Endothelial cell of umbilical vein (primary cell): Measurements from ENCODE around the gene LAD1. TPM values are rescaled to one million over a fixed set of nuclear protein-coding genes. Genes with fewer than 3 reads are reported as not detected.

Experiments used
- BruUV-seq: library from RNA; stranded (reverse); fragments of 400-500 nt; replicated peaks from 2 replicates; lab custom pipeline; 2021; lab: Mats Ljungman, UMichigan
- CTCF ChIA-PET: fragments of 300-600, 350-600 bp; sonication (Branson Sonifier 250); formaldehyde crosslinking; loops from one replicate; lab custom pipeline; 2021; ENCODE audit warnings: antibody characterized with exemption, inconsistent platforms; lab: Charles Lee
- POLR2A ChIA-PET: fragments of 300-600, 350-600 bp; sonication (Branson Sonifier 250); formaldehyde crosslinking; loops from one replicate; lab custom pipeline; 2021; ENCODE audit warnings: antibody characterized with exemption, inconsistent platforms; lab: Charles Lee
- DNase-seq: peaks from one replicate; pipeline ENCODE4 v3.0.0-alpha.2; 2011; ENCODE audit warnings: low read depth, low spot score
- FAIRE-seq: peaks from 2 replicates; lab custom pipeline; 2011; peaks lifted over from hg19 to GRCh38; lab: Jason Lieb, UNC
- H2AFZ ChIP-seq: 2 replicates; pipeline ENCODE4 v1.6.0; 2012; ENCODE audit warnings: low read depth, low read length, control low read depth, inconsistent platforms
- H3K27ac ChIP-seq: 2 replicates; pipeline ENCODE4 v1.5.1; 2011; ENCODE audit warnings: low read depth, mild to moderate bottlenecking, control low read depth, low read length, moderate library complexity; ENCODE audit not compliant: insufficient read depth
- H3K27me3 ChIP-seq, 2 experiments: 2 replicates each; pipeline versions ENCODE4 v1.6.0 to v1.6.1; 2011; ENCODE audit warnings: low read length in 2 of 2, mixed read lengths in 1 of 2; ENCODE audit not compliant: control insufficient read depth in 2 of 2, insufficient read depth in 2 of 2
- H3K36me3 ChIP-seq, 2 experiments: 2 replicates in 1 of 2; 3 replicates in 1 of 2; pipeline ENCODE4 v1.5.1; 2011; ENCODE audit warnings: low read length in 2 of 2, mild to moderate bottlenecking in 1 of 2, moderate library complexity in 1 of 2; ENCODE audit not compliant: control insufficient read depth in 2 of 2, insufficient read depth in 2 of 2; ENCODE audit errors: extremely low read depth in 1 of 2
- H3K4me1 ChIP-seq: 3 replicates; pipeline ENCODE4 v1.5.1; 2011; ENCODE audit warnings: mild to moderate bottlenecking, low read length; ENCODE audit not compliant: control insufficient read depth, insufficient read depth; ENCODE audit errors: extremely low read depth
- H3K4me2 ChIP-seq: 2 replicates; pipeline ENCODE4 v1.6.1; 2011; ENCODE audit warnings: low read length, control low read depth, mixed read lengths; ENCODE audit not compliant: insufficient read depth
- H3K4me3 ChIP-seq, 3 experiments: fragments of 200-600 bp in 1 of 3; sonication (generic), shearing (Covaris generic) in 1 of 3; replicated peaks in 1 of 3; 2 replicates each; pipeline ENCODE4 v1.5.1; 2011 to 2016; ENCODE audit warnings: control low read depth in 3 of 3, low read length in 3 of 3, mild to moderate bottlenecking in 2 of 3, inconsistent platforms in 1 of 3, low read depth in 1 of 3, moderate library complexity in 1 of 3; ENCODE audit not compliant: insufficient read depth in 1 of 3
- H3K79me2 ChIP-seq: 2 replicates; pipeline ENCODE4 v1.6.0; 2012; ENCODE audit warnings: low read length, inconsistent platforms; ENCODE audit not compliant: control insufficient read depth, insufficient read depth
- H3K9ac ChIP-seq: replicated peaks from 2 replicates; pipeline ENCODE3; 2011; ENCODE audit warnings: low read length, control low read depth; ENCODE audit not compliant: insufficient read depth; ENCODE audit errors: extremely low read depth
- H3K9me1 ChIP-seq: replicated peaks from 3 replicates; pipeline ENCODE4 v1.6.0; 2011; ENCODE audit warnings: mild to moderate bottlenecking, low read length; ENCODE audit not compliant: control insufficient read depth, insufficient read depth; ENCODE audit errors: extremely low read depth
- H3K9me3 ChIP-seq: replicated peaks from 2 replicates; pipeline ENCODE4 v1.5.1; 2012; ENCODE audit warnings: low read length, inconsistent platforms; ENCODE audit not compliant: control insufficient read depth, insufficient read depth
- H4K20me1 ChIP-seq: replicated peaks from 2 replicates; pipeline ENCODE3; 2011; ENCODE audit warnings: mild to moderate bottlenecking, low read length; ENCODE audit not compliant: control insufficient read depth, insufficient read depth; ENCODE audit errors: extremely low read depth
- CTCF ChIP-seq, 2 donors: IDR thresholded peaks; 1 replicate in 1 of 2; 2 replicates in 1 of 2; pipeline ENCODE4 v1.5.1; 2011; ENCODE audit warnings: low read length in 2 of 2, mild to moderate bottlenecking in 2 of 2, moderate library complexity in 2 of 2, control low read depth in 1 of 2, inconsistent platforms in 1 of 2, low read depth in 1 of 2; ENCODE audit not compliant: insufficient read depth in 1 of 2; ENCODE audit errors: extremely low read depth in 1 of 2
- EZH2 ChIP-seq: IDR thresholded peaks from 2 replicates; pipeline ENCODE4 v1.6.1; 2012; ENCODE audit warnings: borderline replicate concordance, low read depth, mild to moderate bottlenecking, moderate library complexity, low read length, inconsistent platforms; ENCODE audit not compliant: severe bottlenecking
- FOS ChIP-seq: IDR thresholded peaks from 2 replicates; pipeline ENCODE4 v1.6.1; 2011; ENCODE audit warnings: mild to moderate bottlenecking, low read length, moderate library complexity, borderline replicate concordance; ENCODE audit not compliant: insufficient read depth
- GATA2 ChIP-seq: IDR thresholded peaks from 2 replicates; pipeline ENCODE4 v1.7.0; 2011; ENCODE audit warnings: low read depth, mild to moderate bottlenecking, moderate library complexity, mixed read lengths, low read length; ENCODE audit not compliant: insufficient read length, insufficient read depth
- JUN ChIP-seq: IDR thresholded peaks from 2 replicates; pipeline ENCODE4 v1.6.1; 2011; ENCODE audit warnings: borderline replicate concordance, low read depth; ENCODE audit not compliant: insufficient read length, insufficient read depth
- MYC ChIP-seq: IDR thresholded peaks from one replicate; pipeline ENCODE4 v1.6.1; 2011; ENCODE audit warnings: mild to moderate bottlenecking, low read depth, low read length
- POLR2A ChIP-seq: IDR thresholded peaks from 2 replicates; pipeline ENCODE4 v1.6.1; 2012; ENCODE audit warnings: low read depth, mild to moderate bottlenecking, control low read depth, low read length
- POLR2AphosphoS5 ChIP-seq: IDR thresholded peaks from 2 replicates; pipeline ENCODE4 v1.6.1; 2012; ENCODE audit warnings: low read depth, mild to moderate bottlenecking, control low read depth, low read length, moderate library complexity; ENCODE audit not compliant: insufficient read depth
- dilution Hi-C: fragments of 300-500 bp; cut with MboI; formaldehyde crosslinking; loops from one replicate; pipeline ENCODE4 v1.15.0; 2019; ENCODE audit warnings: low sequenced_read_pairs; ENCODE audit not compliant: extremely low pct_ligation_motif_present
- intact Hi-C: fragments of 100-400 bp; cut with micrococcal nuclease; formaldehyde crosslinking; loops from one replicate; pipeline ENCODE4 v1.10.0; 2022
- polyA plus RNA-seq, 4 experiments: library from polyadenylated mRNA; depleted of rRNA in 3 of 4; stranded (reverse) in 3 of 4; unstranded in 1 of 4; fragments of >200 nt; gene quantifications; 2 replicates each; pipeline versions ENCODE4 v1.2.1 to v1.2.3, GENCODE V29; 2011 to 2012; ENCODE audit warnings: missing spikeins in 1 of 4
- total RNA-seq: library from RNA; stranded (reverse); gene quantifications from 2 replicates; pipeline ENCODE4 v1.2.3, GENCODE V29; 2021
- TF ChIP-seq, protein P1 (sequence below): IDR thresholded peaks from 2 replicates; pipeline ENCODE4 v1.6.1; 2011; ENCODE audit not compliant: insufficient read depth, insufficient read length

The LAD1 gene
- total and polyA plus RNA-seq, 2 donors (not counting 3 experiments of a cell fraction or from before 2014, with no cell fraction given): not detected

DNA sequence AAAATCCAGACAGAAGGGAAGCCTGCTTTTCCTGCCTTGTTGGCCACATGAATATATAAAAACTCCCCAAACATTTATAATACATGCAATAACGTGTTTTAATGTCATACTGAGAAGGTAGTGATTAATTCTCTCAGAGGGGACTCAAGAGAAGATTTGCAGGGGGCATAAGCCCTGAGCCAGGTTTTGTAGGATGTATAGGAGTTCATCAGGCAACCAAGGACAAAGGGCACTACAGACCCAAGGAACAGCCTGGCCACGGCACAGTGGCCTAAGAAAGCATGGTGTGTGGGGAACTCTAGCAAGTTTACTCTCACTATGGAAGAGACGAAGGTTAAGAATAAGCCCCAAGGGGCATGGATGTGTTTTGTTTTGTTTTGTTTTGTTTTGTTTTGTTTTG is 37.8 kb upstream of the LAD1 start:
- DNase-seq (no peak), FAIRE-seq (no peak)
- no peak overlapping the region for H2AFZ ChIP-seq
- no peaks in the 10 kb centered on the region for H3K4me1 ChIP-seq
- no peak overlapping the region for H3K4me3 ChIP-seq
- dilution Hi-C loops (no loop called here), intact Hi-C loops (no loop called here)
- H3K27ac ChIP-seq: no peak overlapping the region
- BruUV-seq: no TSS peak
- H4K20me1 ChIP-seq: no peaks in the 10 kb centered on the region
- no peaks in the 10 kb centered on the region for H3K9me3 ChIP-seq
- TF ChIP-seq JUN (no peak), CTCF (IDR thresholded peaks at IDR 0.05; ENCODE audit: extremely low read depth in 1 of 2, insufficient read depth in 1 of 2, low read depth in 1 of 2, low read length in 2 of 2) (no peak)
- H3K36me3 ChIP-seq: no peaks in the 10 kb centered on the region
- H3K4me2 ChIP-seq: no peak overlapping the region
- ChIA-PET CTCF (interaction anchor here (2.0 to 2.9 kb wide), 6 partner anchors 10 to 75 kb away, joined by 10 to 140 read pairs (median 59); no protein-coding TSS in a partner anchor), POLR2A (no interaction called here)
- no peak overlapping the region for H3K9ac ChIP-seq
- peaks cover 12 to 17% of the 10 kb centered on the region in 2 experiments for H3K27me3 ChIP-seq
- H3K9me1 ChIP-seq: no peaks in the 10 kb centered on the region
- H3K79me2 ChIP-seq: no peaks in the 10 kb centered on the region

DNA sequence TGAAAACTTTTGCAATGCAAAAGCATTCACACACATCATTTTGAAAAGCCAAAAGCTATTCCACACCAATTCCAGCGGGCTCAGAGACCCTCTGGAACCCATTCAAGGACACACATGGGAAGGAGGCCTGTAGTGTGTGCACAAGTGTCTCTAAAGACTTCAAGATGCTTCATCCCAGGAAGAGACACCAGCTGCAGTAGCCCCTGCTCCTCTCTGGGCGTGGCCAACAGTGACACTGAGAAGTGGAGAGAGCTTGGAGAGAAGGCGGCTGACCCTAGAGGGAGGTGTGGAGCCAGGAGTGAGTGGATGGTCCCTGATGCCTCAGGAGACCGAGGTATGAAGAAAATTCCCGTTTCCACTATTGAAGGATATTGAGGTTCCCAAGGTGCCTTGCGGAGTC is 37.3 kb upstream of the LAD1 start:
- Histone ChIP-seq H3K4me3 (no peak overlapping the region), H2AFZ (no peak overlapping the region), H3K4me2 (no peak overlapping the region), H3K9ac (no peak overlapping the region), H3K27me3 (peaks cover 12 to 14% of the 10 kb centered on the region in 2 experiments), H3K4me1 (no peaks in the 10 kb centered on the region), H3K9me3 (no peaks in the 10 kb centered on the region), H4K20me1 (no peaks in the 10 kb centered on the region), H3K9me1 (no peaks in the 10 kb centered on the region), H3K36me3 (no peaks in the 10 kb centered on the region), H3K79me2 (no peaks in the 10 kb centered on the region), H3K27ac (no peak overlapping the region)
- intact Hi-C loops: no loop called here
- ChIA-PET CTCF (interaction anchor here (1.1 to 2.9 kb wide), 22 partner anchors 11 to 357 kb away, joined by 3 to 140 read pairs (median 9); partner anchors contain the start of genes PHLDA3 and TNNI1), POLR2A (no interaction called here)
- no TSS peak for BruUV-seq
- FAIRE-seq (no peak), DNase-seq (no peak)
- TF ChIP-seq, protein P1, sequence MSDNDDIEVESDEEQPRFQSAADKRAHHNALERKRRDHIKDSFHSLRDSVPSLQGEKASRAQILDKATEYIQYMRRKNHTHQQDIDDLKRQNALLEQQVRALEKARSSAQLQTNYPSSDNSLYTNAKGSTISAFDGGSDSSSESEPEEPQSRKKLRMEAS: no peak
- TF ChIP-seq POLR2AphosphoS5: no peak
- TF ChIP-seq CTCF (IDR thresholded peaks at IDR 0.05; ENCODE audit: extremely low read depth in 1 of 2, insufficient read depth in 1 of 2, low read depth in 1 of 2, low read length in 2 of 2): no peak
- TF ChIP-seq JUN: no peak
- no peak for TF ChIP-seq GATA2
- no peak for TF ChIP-seq EZH2
- TF ChIP-seq FOS: no peak
- TF ChIP-seq POLR2A: no peak
- TF ChIP-seq MYC: no peak
- dilution Hi-C loops: no loop called here
